Stomach (tissue), 9 donors: ENCODE measurements around the gene SUN3. TPM values are rescaled to one million over a fixed set of nuclear protein-coding genes. Genes with fewer than 3 reads are reported as not detected.
"Not testable (repeated sequence)": the region's sequence is repeated elsewhere in the genome, so short reads cannot be mapped to it uniquely, and the experiment has no call there.

Experiments used
- DNase-seq, 2 donors: peaks; one replicate each; pipeline versions ENCODE4 v3.0.0 to v3.0.0-alpha.2; 2013 to 2019
- H3K27ac ChIP-seq, 5 donors: fragments of 200-600 bp in 4 of 5; sonication (generic) in 4 of 5; one replicate each; pipeline ENCODE4 v1.5.1; 2013 to 2019; ENCODE audit warnings: mild to moderate bottlenecking in 1 of 5, moderate library complexity in 1 of 5
- H3K27me3 ChIP-seq, 3 donors: fragments of 200-600 bp; sonication (generic); one replicate each; pipeline ENCODE4 v1.5.1; 2017 to 2019; ENCODE audit warnings: mixed run types in 1 of 3
- H3K36me3 ChIP-seq, 4 donors: fragments of 200-600 bp; sonication (generic); 1 replicate in 3 of 4; 2 replicates in 1 of 4; pipeline ENCODE4 v1.5.1; 2016 to 2019
- H3K4me1 ChIP-seq, 4 donors: fragments of 200-600 bp; sonication (generic); one replicate each; pipeline ENCODE4 v1.5.1; 2016 to 2019
- H3K4me3 ChIP-seq, 4 donors: fragments of 200-600 bp; sonication (generic) in 3 of 4; one replicate each; pipeline ENCODE4 v1.5.1; 2016 to 2019; ENCODE audit warnings: mild to moderate bottlenecking in 1 of 4
- H3K9me3 ChIP-seq, 4 donors: fragments of 200-600 bp; sonication (generic); one replicate each; pipeline ENCODE4 v1.5.1; 2016 to 2019
- CTCF ChIP-seq, 7 experiments: fragments of 450-650 bp in 4 of 7; fragments of 200-600 bp in 3 of 7; sonication (generic) in 3 of 7; IDR thresholded peaks; one replicate each; pipeline ENCODE4 v1.5.1; 2016 to 2019; ENCODE audit warnings: antibody characterized with exemption in 7 of 7, control low read depth in 2 of 7, mild to moderate bottlenecking in 1 of 7
- EP300 ChIP-seq: sonication (generic); formaldehyde crosslinking; IDR thresholded peaks from one replicate; pipeline ENCODE4 v1.6.1; 2017; ENCODE audit warnings: antibody characterized with exemption
- POLR2A ChIP-seq, 4 donors: fragments of 450-650 bp; IDR thresholded peaks; one replicate each; pipeline ENCODE4 v1.6.1; 2016; ENCODE audit warnings: antibody characterized with exemption in 4 of 4, control low read depth in 2 of 4, mild to moderate bottlenecking in 1 of 4, moderate library complexity in 1 of 4
- POLR2AphosphoS5 ChIP-seq, 3 donors: sonication (generic); formaldehyde crosslinking; IDR thresholded peaks; one replicate each; pipeline ENCODE4 v1.6.1; 2016; ENCODE audit warnings: antibody characterized with exemption in 3 of 3
- WGBS, 5 donors: extraction: QIAGEN DNeasy Blood & Tissue Kit in 3 of 5; methylation state at CpG; one replicate each; pipeline versions ENCODE4 v1.1.5 to v1.1.7; 2013 to 2018; 5-methylcytosine and 5-hydroxymethylcytosine counted together
- intact Hi-C: fragments of 100-400 bp; cut with DNase I; formaldehyde crosslinking; loops from one replicate; pipeline ENCODE4 v1.15.1; 2023; ENCODE audit warnings: low total_unique reads
- polyA plus RNA-seq, 3 donors: library from polyadenylated mRNA; stranded (reverse); fragments of 200-250 nt; gene quantifications; one replicate each; pipeline ENCODE4 v1.2.3, GENCODE V29; 2013
- total RNA-seq, 5 donors: library from RNA; depleted of rRNA; stranded (reverse); fragments of >200 nt; gene quantifications; one replicate each; pipeline versions ENCODE4 v1.1.0 to v1.2.3, GENCODE V29; 2014 to 2016
- donor health status: healthy with polysubstance abuse.
- donor health status: Bipolar disorder and iron deficiency.
- donor health status: healthy.

The SUN3 gene
- total and polyA plus RNA-seq, 8 donors: not detected

GRCh38 chr7:47990592-47990991, 38.3 kb downstream of the SUN3 start:
- H3K36me3 ChIP-seq: no peaks in the 10 kb centered on the region
- no peak for DNase-seq
- H3K27ac ChIP-seq: no peak overlapping the region
- no peak for TF ChIP-seq EP300
- TF ChIP-seq POLR2A (IDR thresholded peaks at IDR 0.05): no peak
- no peak for TF ChIP-seq POLR2AphosphoS5 (IDR thresholded peaks at IDR 0.05)
- TF ChIP-seq CTCF (IDR thresholded peaks at IDR 0.05): no peak
- H3K4me1 ChIP-seq: peaks cover 0 to 15% (median 2%) of the 10 kb centered on the region in 4 donors
- H3K4me3 ChIP-seq: no peak overlapping the region
- no peaks in the 10 kb centered on the region for H3K9me3 ChIP-seq
- H3K27me3 ChIP-seq: no peaks in the 10 kb centered on the region
- intact Hi-C loops: loop anchor here (10.0 kb wide), 1 partner anchor 114 kb away; no protein-coding TSS in a partner anchor
- 85 to 97% (median 96%) methylated on average over 5 of the region's 5 CpGs for WGBS, 5 donors

- intact Hi-C loops: loop anchor here (10.0 kb wide), 1 partner anchor 115 kb away; no protein-coding TSS in a partner anchor
- H3K27ac ChIP-seq, H3K4me3 ChIP-seq, H3K27me3 ChIP-seq, H3K36me3 ChIP-seq, H3K9me3 ChIP-seq: not testable (repeated sequence)
- peaks cover 0 to 15% (median 2%) of the 10 kb centered on the region in 4 donors for H3K4me1 ChIP-seq
- peak in 1 of 2 donors; percentile 61 for DNase-seq
- WGBS, 5 donors: 62 to 68% (median 65%) methylated on average over 10 of the region's 10 CpGs
Observed at GRCh38 chr7:47989607-47990400, 39.1 kb downstream of the SUN3 start.

GRCh38 chr7:47988496-47989386, 40.2 kb downstream of the SUN3 start:
- Histone ChIP-seq H3K27ac (no peak overlapping the region), H3K9me3 (no peaks in the 10 kb centered on the region), H3K4me1 (peaks cover 0 to 15% (median 2%) of the 10 kb centered on the region in 4 donors), H3K36me3 (no peaks in the 10 kb centered on the region), H3K4me3 (no peak overlapping the region), H3K27me3 (no peaks in the 10 kb centered on the region)
- TF ChIP-seq EP300 (no peak), POLR2A (IDR thresholded peaks at IDR 0.05) (no peak), POLR2AphosphoS5 (IDR thresholded peaks at IDR 0.05) (no peak), CTCF (IDR thresholded peaks at IDR 0.05) (no peak)
- intact Hi-C loops: no loop called here
- 57 to 70% (median 66%) methylated on average over 8 of the region's 8 CpGs for WGBS, 5 donors
- DNase-seq: peak in 1 of 2 donors; percentile 16

- H3K4me3 ChIP-seq: no peak overlapping the region
- H3K27ac ChIP-seq: no peak overlapping the region
- no peak for DNase-seq
- 34 to 48% (median 46%) methylated on average over 2 of the region's 2 CpGs for WGBS, 5 donors
- no peaks in the 10 kb centered on the region for H3K9me3 ChIP-seq
- peaks cover 9 to 13% (median 12%) of the 10 kb centered on the region in 4 donors for H3K4me1 ChIP-seq
- no peak for TF ChIP-seq POLR2A (IDR thresholded peaks at IDR 0.05)
- no peak for TF ChIP-seq EP300
- no peak for TF ChIP-seq POLR2AphosphoS5 (IDR thresholded peaks at IDR 0.05)
- TF ChIP-seq CTCF (IDR thresholded peaks at IDR 0.05): no peak
- intact Hi-C loops: no loop called here
- no peaks in the 10 kb centered on the region for H3K27me3 ChIP-seq
- peaks cover 6 to 8% (median 7%) of the 10 kb centered on the region in 4 donors for H3K36me3 ChIP-seq
Observed at GRCh38 chr7:47982610-47983009, 46.3 kb downstream of the SUN3 start.

- 94 to 100% (median 95%) methylated on average over 4 to 5 of the region's 5 CpGs for WGBS, 5 donors
- H3K27ac ChIP-seq, H3K9me3 ChIP-seq, intact Hi-C loops, H3K27me3 ChIP-seq, H3K4me3 ChIP-seq, DNase-seq: not testable (repeated sequence)
- Histone ChIP-seq H3K4me1 (peaks cover 9 to 20% (median 15%) of the 10 kb centered on the region in 4 donors), H3K36me3 (peaks cover 25 to 28% (median 27%) of the 10 kb centered on the region in 4 donors)
Observed at GRCh38 chr7:47980648-47981047, 48.3 kb downstream of the SUN3 start.
